HCT116 (cell line): ENCODE data around the gene ALG8. TPM values are rescaled to one million over a fixed set of nuclear protein-coding genes. Genes with fewer than 3 reads are reported as not detected.

Experiments used
- ATAC-seq: fragments of 200-7000 bp; cut with Tn5 transposase; 2 replicates; pipeline ENCODE4 v1.9.1; 2020; ENCODE audit warnings: mild to moderate bottlenecking, moderate library complexity
- BruUV-seq: library from RNA; stranded (reverse); fragments of 400-500 nt; replicated peaks from 2 replicates; lab custom pipeline; 2021; lab: Mats Ljungman, UMichigan
- CTCF ChIA-PET: fragments of 300-600 bp; sonication (Branson Sonifier 250); formaldehyde crosslinking; loops from one replicate; lab custom pipeline; 2021; ENCODE audit warnings: antibody characterized with exemption; lab: Charles Lee
- POLR2A ChIA-PET: fragments of 300-600, 350-600 bp; sonication (Branson Sonifier 250); formaldehyde crosslinking; loops from one replicate; lab custom pipeline; 2021; ENCODE audit warnings: antibody characterized with exemption; lab: Charles Lee
- RAD21 ChIA-PET, 2 experiments: fragments of 300-600 bp; sonication (Branson Sonifier 250); formaldehyde crosslinking; loops; one replicate each; lab custom pipeline; 2023; ENCODE audit warnings: low total read pairs in 2 of 2; ENCODE audit not compliant: uncharacterized antibody in 2 of 2, unreplicated experiment in 2 of 2, low non-redundant PET in 1 of 2; lab: Charles Lee
- DNase-seq: peaks from one replicate; pipeline ENCODE4 v3.0.0-alpha.2; 2010; ENCODE audit warnings: low read depth, low spot score
- H2AFZ ChIP-seq: fragments of 200-600 bp; shearing (Covaris generic), sonication (generic); 2 replicates; pipeline ENCODE4 v1.6.1; 2017; ENCODE audit warnings: low read depth, mixed run types, mixed read lengths, antibody characterized with exemption, low read length; ENCODE audit not compliant: poor library complexity, severe bottlenecking
- H3K27ac ChIP-seq: 2 replicates; pipeline ENCODE4 v1.5.1; 2012; ENCODE audit warnings: low read depth, low read length
- H3K27me3 ChIP-seq: fragments of 200-600 bp; sonication (generic); 2 replicates; pipeline ENCODE4 v1.6.1; 2016; ENCODE audit warnings: mixed run types, low read length, mixed read lengths; ENCODE audit not compliant: insufficient read depth
- H3K36me3 ChIP-seq, 2 experiments: fragments of 200-500 bp in 1 of 2; fragments of 200-600 bp in 1 of 2; sonication (Bioruptor generic) in 1 of 2; sonication (generic) in 1 of 2; 2 replicates each; pipeline versions ENCODE4 v1.5.1 to v1.6.1; 2014 to 2016; ENCODE audit warnings: low read length in 2 of 2, inconsistent platforms in 1 of 2, mixed read lengths in 1 of 2, mixed run types in 1 of 2; ENCODE audit not compliant: insufficient read depth in 2 of 2, control insufficient read depth in 1 of 2
- H3K4me1 ChIP-seq, 2 experiments: fragments of 200-600 bp in 1 of 2; sonication (generic) in 1 of 2; 2 replicates each; pipeline versions ENCODE4 v1.5.1 to v1.6.1; 2012 to 2017; ENCODE audit warnings: low read length in 2 of 2, inconsistent platforms in 1 of 2, mild to moderate bottlenecking in 1 of 2, mixed read lengths in 1 of 2, mixed run types in 1 of 2, moderate library complexity in 1 of 2; ENCODE audit not compliant: insufficient read depth in 2 of 2, control insufficient read depth in 1 of 2
- H3K4me2 ChIP-seq: fragments of 200-600 bp; sonication (generic); 2 replicates; pipeline ENCODE4 v1.6.1; 2017; ENCODE audit warnings: mixed run types, low read length, mixed read lengths
- H3K4me3 ChIP-seq, 2 experiments: fragments of 200-600 bp in 1 of 2; sonication (generic) in 1 of 2; replicated peaks in 1 of 2; 2 replicates each; pipeline ENCODE4 v1.5.1; 2011 to 2016; ENCODE audit warnings: low read length in 2 of 2, control low read depth in 1 of 2, low read depth in 1 of 2, mild to moderate bottlenecking in 1 of 2, mixed read lengths in 1 of 2, mixed run types in 1 of 2
- H3K79me2 ChIP-seq: fragments of 200-600 bp; sonication (generic); 2 replicates; pipeline ENCODE4 v1.6.1; 2017; ENCODE audit warnings: mild to moderate bottlenecking, mixed run types, low read length, moderate library complexity, mixed read lengths; ENCODE audit not compliant: insufficient read depth
- H3K9ac ChIP-seq: fragments of 200-600 bp; sonication (generic); 2 replicates; pipeline ENCODE4 v1.6.1; 2016; ENCODE audit warnings: low read length, mixed read lengths
- H3K9me2 ChIP-seq: fragments of 200-600 bp; sonication (generic), shearing (Covaris generic); 2 replicates; pipeline ENCODE4 v1.6.1; 2017; ENCODE audit warnings: mixed run types, mild to moderate bottlenecking, moderate library complexity; ENCODE audit not compliant: insufficient read depth
- H3K9me3 ChIP-seq, 2 experiments: fragments of 200-500 bp in 1 of 2; fragments of 200-600 bp in 1 of 2; sonication (Bioruptor generic) in 1 of 2; sonication (generic) in 1 of 2; 2 replicates each; pipeline ENCODE4 v1.6.1; 2014 to 2017; ENCODE audit warnings: low read length in 2 of 2, mixed read lengths in 2 of 2, inconsistent platforms in 1 of 2, low read depth in 1 of 2, mild to moderate bottlenecking in 1 of 2, mixed run types in 1 of 2, moderate library complexity in 1 of 2; ENCODE audit not compliant: control insufficient read depth in 1 of 2, insufficient read depth in 1 of 2
- H4K20me1 ChIP-seq: fragments of 200-600 bp; sonication (generic), shearing (Covaris generic); 2 replicates; pipeline ENCODE4 v1.6.1; 2017; ENCODE audit warnings: mixed run types, mild to moderate bottlenecking, moderate library complexity; ENCODE audit not compliant: insufficient read depth
- CEBPB ChIP-seq: IDR thresholded peaks from 2 replicates; pipeline ENCODE4 v1.6.1; 2012; ENCODE audit warnings: low read depth
- EGR1 ChIP-seq: IDR thresholded peaks from 2 replicates; pipeline ENCODE4 v1.6.1; 2012; ENCODE audit warnings: low read depth
- ELF1 ChIP-seq: IDR thresholded peaks from 2 replicates; pipeline ENCODE4 v1.6.1; 2012; ENCODE audit warnings: low read depth, borderline replicate concordance
- EZH2phosphoT487 ChIP-seq: fragments of 200-600 bp; IDR thresholded peaks from 2 replicates; pipeline ENCODE4 v1.6.1; 2018; ENCODE audit warnings: antibody characterized with exemption, borderline replicate concordance
- FOSL1 ChIP-seq: IDR thresholded peaks from 2 replicates; pipeline ENCODE4 v1.6.1; 2012; ENCODE audit warnings: low read depth
- JUND ChIP-seq: IDR thresholded peaks from 2 replicates; pipeline ENCODE4 v1.6.1; 2012
- RAD21 ChIP-seq: IDR thresholded peaks from 2 replicates; pipeline ENCODE4 v1.6.1; 2012; ENCODE audit warnings: low read depth, mild to moderate bottlenecking
- SIN3A ChIP-seq: IDR thresholded peaks from 2 replicates; pipeline ENCODE4 v1.6.1; 2012; ENCODE audit warnings: low read depth
- SP1 ChIP-seq: IDR thresholded peaks from 2 replicates; pipeline ENCODE4 v1.6.1; 2012; ENCODE audit warnings: low read depth
- TCF7L2 ChIP-seq: IDR thresholded peaks from 2 replicates; pipeline ENCODE4 v1.7.0; 2011; ENCODE audit warnings: borderline replicate concordance, inconsistent platforms; ENCODE audit not compliant: insufficient read depth, insufficient read length; ENCODE audit errors: extremely low read depth
- YY1 ChIP-seq: IDR thresholded peaks from 2 replicates; pipeline ENCODE4 v1.6.1; 2011; ENCODE audit warnings: low read length, low read depth, moderate library complexity, mild to moderate bottlenecking; ENCODE audit not compliant: insufficient replicate concordance; ENCODE audit errors: extremely low read depth
- ZFX ChIP-seq: fragments of 450-650 bp; IDR thresholded peaks from 2 replicates; pipeline ENCODE4 v1.6.1; 2017
- ZNF274 ChIP-seq: fragments of 200-500 bp; sonication (Bioruptor generic); IDR thresholded peaks from 2 replicates; pipeline ENCODE4 v1.6.1; 2014; ENCODE audit warnings: mild to moderate bottlenecking, low read depth, low read length, inconsistent platforms
- intact Hi-C: fragments of 100-400 bp; cut with micrococcal nuclease; formaldehyde crosslinking; loops from 2 replicates; pipeline ENCODE4 v1.10.0; 2022
- total RNA-seq: library from RNA; stranded (reverse); gene quantifications from one replicate; pipeline ENCODE4 v1.2.1, GENCODE V29; 2021; ENCODE audit not compliant: unreplicated experiment
- TF ChIP-seq, protein P1 (sequence below): IDR thresholded peaks from 2 replicates; pipeline ENCODE4 v1.6.1; 2012; ENCODE audit warnings: low read depth
- TF ChIP-seq, protein P2 (sequence below): IDR thresholded peaks from 2 replicates; pipeline ENCODE4 v1.6.1; 2012
- TF ChIP-seq, protein P3 (sequence below): IDR thresholded peaks from 2 replicates; pipeline ENCODE4 v1.6.1; 2012

The ALG8 gene
- total RNA-seq, 1 experiment from 2014 or later, result 50.1 TPM

DNA sequence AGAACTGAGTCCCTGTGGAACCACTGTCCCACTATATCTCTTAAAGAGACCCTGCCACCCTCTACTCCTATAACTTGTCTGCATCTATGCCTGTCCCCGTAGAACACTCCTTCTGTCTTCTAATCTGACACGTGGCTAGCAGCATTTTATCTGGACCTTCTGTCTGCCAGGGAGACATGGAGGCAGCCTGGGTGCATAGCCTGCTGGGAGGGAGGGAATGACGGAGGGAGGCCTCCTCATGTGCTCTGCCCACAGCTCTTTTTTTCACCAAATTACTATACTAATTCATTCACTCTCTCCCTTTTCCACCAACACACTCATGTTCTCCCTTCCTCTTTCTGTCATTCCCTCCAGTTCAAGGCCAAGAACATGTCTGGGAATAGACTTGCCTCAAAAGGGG, 83.3 kb downstream of the ALG8 start:
- H3K9me2 ChIP-seq, result no peaks in the 10 kb centered on the region
- DNase-seq, result no peak
- ChIA-PET POLR2A (no interaction called here), RAD21 (no interaction called here), CTCF (interaction anchor here (2.1 kb wide), 1 partner anchor 11 kb away, joined by 7 read pairs; no protein-coding TSS in a partner anchor)
- H3K4me2 ChIP-seq, result no peak overlapping the region
- no TSS peak for BruUV-seq
- H3K4me3 ChIP-seq, result no peak overlapping the region
- H3K27me3 ChIP-seq, result no peaks in the 10 kb centered on the region
- intact Hi-C loops, result loop anchor here (2.0 kb wide), 1 partner anchor 45 kb away; no protein-coding TSS in a partner anchor
- TF ChIP-seq RAD21, result no peak
- no peak for TF ChIP-seq CEBPB
- no peak for TF ChIP-seq ZNF274
- TF ChIP-seq SP1, result no peak
- TF ChIP-seq ELF1, result no peak
- TF ChIP-seq YY1, result no peak
- no peak for TF ChIP-seq TCF7L2
- no peak for TF ChIP-seq SIN3A
- no peak for TF ChIP-seq JUND
- TF ChIP-seq, protein P1, sequence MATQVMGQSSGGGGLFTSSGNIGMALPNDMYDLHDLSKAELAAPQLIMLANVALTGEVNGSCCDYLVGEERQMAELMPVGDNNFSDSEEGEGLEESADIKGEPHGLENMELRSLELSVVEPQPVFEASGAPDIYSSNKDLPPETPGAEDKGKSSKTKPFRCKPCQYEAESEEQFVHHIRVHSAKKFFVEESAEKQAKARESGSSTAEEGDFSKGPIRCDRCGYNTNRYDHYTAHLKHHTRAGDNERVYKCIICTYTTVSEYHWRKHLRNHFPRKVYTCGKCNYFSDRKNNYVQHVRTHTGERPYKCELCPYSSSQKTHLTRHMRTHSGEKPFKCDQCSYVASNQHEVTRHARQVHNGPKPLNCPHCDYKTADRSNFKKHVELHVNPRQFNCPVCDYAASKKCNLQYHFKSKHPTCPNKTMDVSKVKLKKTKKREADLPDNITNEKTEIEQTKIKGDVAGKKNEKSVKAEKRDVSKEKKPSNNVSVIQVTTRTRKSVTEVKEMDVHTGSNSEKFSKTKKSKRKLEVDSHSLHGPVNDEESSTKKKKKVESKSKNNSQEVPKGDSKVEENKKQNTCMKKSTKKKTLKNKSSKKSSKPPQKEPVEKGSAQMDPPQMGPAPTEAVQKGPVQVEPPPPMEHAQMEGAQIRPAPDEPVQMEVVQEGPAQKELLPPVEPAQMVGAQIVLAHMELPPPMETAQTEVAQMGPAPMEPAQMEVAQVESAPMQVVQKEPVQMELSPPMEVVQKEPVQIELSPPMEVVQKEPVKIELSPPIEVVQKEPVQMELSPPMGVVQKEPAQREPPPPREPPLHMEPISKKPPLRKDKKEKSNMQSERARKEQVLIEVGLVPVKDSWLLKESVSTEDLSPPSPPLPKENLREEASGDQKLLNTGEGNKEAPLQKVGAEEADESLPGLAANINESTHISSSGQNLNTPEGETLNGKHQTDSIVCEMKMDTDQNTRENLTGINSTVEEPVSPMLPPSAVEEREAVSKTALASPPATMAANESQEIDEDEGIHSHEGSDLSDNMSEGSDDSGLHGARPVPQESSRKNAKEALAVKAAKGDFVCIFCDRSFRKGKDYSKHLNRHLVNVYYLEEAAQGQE, result no peak
- no peak for TF ChIP-seq EGR1
- TF ChIP-seq EZH2phosphoT487, result no peak
- no peak for TF ChIP-seq FOSL1
- no peak for TF ChIP-seq ZFX
- TF ChIP-seq, protein P2, sequence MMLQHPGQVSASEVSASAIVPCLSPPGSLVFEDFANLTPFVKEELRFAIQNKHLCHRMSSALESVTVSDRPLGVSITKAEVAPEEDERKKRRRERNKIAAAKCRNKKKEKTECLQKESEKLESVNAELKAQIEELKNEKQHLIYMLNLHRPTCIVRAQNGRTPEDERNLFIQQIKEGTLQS, result no peak
- TF ChIP-seq, protein P3, sequence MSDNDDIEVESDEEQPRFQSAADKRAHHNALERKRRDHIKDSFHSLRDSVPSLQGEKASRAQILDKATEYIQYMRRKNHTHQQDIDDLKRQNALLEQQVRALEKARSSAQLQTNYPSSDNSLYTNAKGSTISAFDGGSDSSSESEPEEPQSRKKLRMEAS, result no peak
- TF ChIP-seq, all 23 proteins: peak for 0
- Histone ChIP-seq H4K20me1 (no peaks in the 10 kb centered on the region), H3K9me3 (no peaks in the 10 kb centered on the region), H3K79me2 (no peaks in the 10 kb centered on the region), H3K9ac (no peak overlapping the region), H3K4me1 (peaks cover 3 to 9% of the 10 kb centered on the region in 2 experiments; a peak in 2 of 4 replicates), H3K36me3 (no peaks in the 10 kb centered on the region), H3K27ac (no peak overlapping the region), H2AFZ (no peak overlapping the region)
- ATAC-seq, result no peak
